Nephron (organoid): ENCODE results near the gene PAXIP1.
"Not testable (repeated sequence)": the region's sequence is repeated elsewhere in the genome, so short reads cannot be mapped to it uniquely, and the experiment has no call there.

Experiments used
- H3K27ac Mint-ChIP-seq, 3 experiments: 2 replicates each; pipeline ENCODE4 v1.8.0; 2020; ENCODE audit warnings: mixed read lengths in 3 of 3, mild to moderate bottlenecking in 2 of 3, moderate library complexity in 1 of 3
- H3K27me3 Mint-ChIP-seq: 2 replicates; pipeline ENCODE4 v1.8.0; 2021; ENCODE audit warnings: low read depth, mild to moderate bottlenecking, moderate library complexity, mixed read lengths
- H3K36me3 Mint-ChIP-seq: 2 replicates; pipeline ENCODE4 v1.8.0; 2020; ENCODE audit warnings: low read depth, mixed read lengths
- H3K4me1 Mint-ChIP-seq: 2 replicates; pipeline ENCODE4 v1.8.0; 2020; ENCODE audit warnings: mixed read lengths
- H3K4me3 Mint-ChIP-seq, 3 experiments: 2 replicates each; pipeline ENCODE4 v1.8.0; 2020; ENCODE audit warnings: mild to moderate bottlenecking in 3 of 3, mixed read lengths in 3 of 3, moderate library complexity in 2 of 3
- H3K9me3 Mint-ChIP-seq: 2 replicates; pipeline ENCODE4 v1.8.0; 2020; ENCODE audit warnings: mixed read lengths
- CTCF ChIP-seq, 3 experiments: fragments of 200-600 bp; sonication (generic); IDR thresholded peaks; one replicate each; pipeline ENCODE4 v1.5.0; 2021; ENCODE audit warnings: antibody characterized with exemption in 3 of 3; ENCODE audit not compliant: unreplicated experiment in 3 of 3

The PAXIP1 gene

GRCh38 chr7:154931906-154932305 is 71.0 kb downstream of the PAXIP1 start:
- Mint-ChIP-seq H3K9me3 (peaks cover 26% of the 10 kb centered on the region), H3K4me1 (peaks cover 11% of the 10 kb centered on the region), H3K4me3 (no peak overlapping the region)

GRCh38 chr7:154929006-154929726 is 73.8 kb downstream of the PAXIP1 start:
- Mint-ChIP-seq H3K4me1 (peaks cover 11% of the 10 kb centered on the region), H3K9me3 (peaks cover 7% of the 10 kb centered on the region), H3K4me3 (peak overlapping the region in 2 of 3 experiments; percentile 88 to 89), H3K27ac (no peak overlapping the region), H3K36me3 (no peaks in the 10 kb centered on the region), H3K27me3 (peaks cover 37% of the 10 kb centered on the region)
- TF ChIP-seq CTCF (IDR thresholded peaks at IDR 0.05; ENCODE audit: unreplicated experiment in 3 of 3), result no peak

More at GRCh38 chr7:154931906-154932305, 71.0 kb downstream of the PAXIP1 start:
- TF ChIP-seq CTCF (IDR thresholded peaks at IDR 0.05; ENCODE audit: unreplicated experiment in 3 of 3), result no peak
- Mint-ChIP-seq H3K27me3 (peaks cover 33% of the 10 kb centered on the region), H3K27ac (no peak overlapping the region), H3K36me3 (peaks cover 8% of the 10 kb centered on the region)

GRCh38 chr7:154928136-154929005 is 74.6 kb downstream of the PAXIP1 start:
- H3K36me3 Mint-ChIP-seq, result no peaks in the 10 kb centered on the region
- peaks cover 31% of the 10 kb centered on the region for H3K27me3 Mint-ChIP-seq
- H3K9me3 Mint-ChIP-seq, result peaks cover 2% of the 10 kb centered on the region
- TF ChIP-seq CTCF (IDR thresholded peaks at IDR 0.05; ENCODE audit: unreplicated experiment in 3 of 3), result no peak
- peaks cover 11% of the 10 kb centered on the region for H3K4me1 Mint-ChIP-seq
- peak overlapping the region; percentile 72 to 83 (median 77) for H3K27ac Mint-ChIP-seq
- H3K4me3 Mint-ChIP-seq, result peak overlapping the region; percentile 77 to 89 (median 88)

- H3K4me3 Mint-ChIP-seq, result peak overlapping the region; percentile 77 to 89 (median 88)
- H3K9me3 Mint-ChIP-seq, result no peaks in the 10 kb centered on the region
- peak overlapping the region; percentile 72 to 83 (median 77) for H3K27ac Mint-ChIP-seq
- H3K4me1 Mint-ChIP-seq, result peaks cover 11% of the 10 kb centered on the region
- H3K27me3 Mint-ChIP-seq, result peaks cover 32% of the 10 kb centered on the region
- TF ChIP-seq CTCF (IDR thresholded peaks at IDR 0.05; ENCODE audit: unreplicated experiment in 3 of 3), result peak; percentile 63 to 68 (median 64)
- H3K36me3 Mint-ChIP-seq, result no peaks in the 10 kb centered on the region
Observed at GRCh38 chr7:154927624-154928125, 75.2 kb downstream of the PAXIP1 start.

GRCh38 chr7:154922472-154922871 is 80.5 kb downstream of the PAXIP1 start:
- not testable (repeated sequence) for H3K4me3 Mint-ChIP-seq, H3K9me3 Mint-ChIP-seq, H3K36me3 Mint-ChIP-seq, H3K27ac Mint-ChIP-seq
- Mint-ChIP-seq H3K27me3 (peaks cover 17% of the 10 kb centered on the region), H3K4me1 (peaks cover 12% of the 10 kb centered on the region)
